T-helper 1 cell treated with Interleukin-12 subunit alpha and Interleukin-12 subunit beta and Interleukin-4 antibody, amounts not matched to agents 30 μg/mL and 1 μg/mL, for 36 hours (primary cell): ENCODE measurements around the gene SFTA2.
A peak's percentile ranks its signal among the peaks of the same experiment; 100 is the strongest.
"Not testable (repeated sequence)": the region's sequence is repeated elsewhere in the genome, so short reads cannot be mapped to it uniquely, and the experiment has no call there.

Experiments
- H3K27ac Mint-ChIP-seq: one replicate; pipeline ENCODE4 v1.8.0; 2021; ENCODE audit warnings: mild to moderate bottlenecking, mixed read lengths
- H3K27me3 Mint-ChIP-seq: one replicate; pipeline ENCODE4 v1.8.0; 2021; ENCODE audit warnings: low read depth, mixed read lengths
- H3K36me3 Mint-ChIP-seq: one replicate; pipeline ENCODE4 v1.8.0; 2021; ENCODE audit warnings: low read depth, mixed read lengths
- H3K4me1 Mint-ChIP-seq: one replicate; pipeline ENCODE4 v1.8.0; 2021; ENCODE audit warnings: low read depth, mixed read lengths
- H3K4me3 Mint-ChIP-seq: one replicate; pipeline ENCODE4 v1.8.0; 2021; ENCODE audit warnings: mild to moderate bottlenecking, moderate library complexity, mixed read lengths
- H3K9me3 Mint-ChIP-seq: one replicate; pipeline ENCODE4 v1.8.0; 2021; ENCODE audit warnings: mixed read lengths

SFTA2 gene

GRCh38 chr6:30912746-30913520 lies 19.0 kb downstream of the SFTA2 start:
- H3K36me3 Mint-ChIP-seq, result peaks cover 32% of the 10 kb centered on the region
- no peaks in the 10 kb centered on the region for H3K9me3 Mint-ChIP-seq
- peak overlapping the region; percentile 91 for H3K4me3 Mint-ChIP-seq
- H3K27ac Mint-ChIP-seq, result peak overlapping the region; percentile 21
- H3K4me1 Mint-ChIP-seq, result peaks cover 33% of the 10 kb centered on the region
- H3K27me3 Mint-ChIP-seq, result no peaks in the 10 kb centered on the region

GRCh38 chr6:30910473-30910872 lies 21.5 kb downstream of the SFTA2 start:
- H3K4me3 Mint-ChIP-seq, H3K27ac Mint-ChIP-seq, H3K9me3 Mint-ChIP-seq, H3K27me3 Mint-ChIP-seq: not testable (repeated sequence)
- peaks cover 31% of the 10 kb centered on the region for H3K4me1 Mint-ChIP-seq
- peaks cover 22% of the 10 kb centered on the region for H3K36me3 Mint-ChIP-seq

GRCh38 chr6:30908700-30909099 lies 23.3 kb downstream of the SFTA2 start:
- H3K27ac Mint-ChIP-seq, result peak overlapping the region; percentile 77
- H3K4me3 Mint-ChIP-seq, result peak overlapping the region; percentile 99
- no peaks in the 10 kb centered on the region for H3K27me3 Mint-ChIP-seq
- peaks cover 22% of the 10 kb centered on the region for H3K36me3 Mint-ChIP-seq
- no peaks in the 10 kb centered on the region for H3K9me3 Mint-ChIP-seq
- H3K4me1 Mint-ChIP-seq, result peaks cover 26% of the 10 kb centered on the region

DNA sequence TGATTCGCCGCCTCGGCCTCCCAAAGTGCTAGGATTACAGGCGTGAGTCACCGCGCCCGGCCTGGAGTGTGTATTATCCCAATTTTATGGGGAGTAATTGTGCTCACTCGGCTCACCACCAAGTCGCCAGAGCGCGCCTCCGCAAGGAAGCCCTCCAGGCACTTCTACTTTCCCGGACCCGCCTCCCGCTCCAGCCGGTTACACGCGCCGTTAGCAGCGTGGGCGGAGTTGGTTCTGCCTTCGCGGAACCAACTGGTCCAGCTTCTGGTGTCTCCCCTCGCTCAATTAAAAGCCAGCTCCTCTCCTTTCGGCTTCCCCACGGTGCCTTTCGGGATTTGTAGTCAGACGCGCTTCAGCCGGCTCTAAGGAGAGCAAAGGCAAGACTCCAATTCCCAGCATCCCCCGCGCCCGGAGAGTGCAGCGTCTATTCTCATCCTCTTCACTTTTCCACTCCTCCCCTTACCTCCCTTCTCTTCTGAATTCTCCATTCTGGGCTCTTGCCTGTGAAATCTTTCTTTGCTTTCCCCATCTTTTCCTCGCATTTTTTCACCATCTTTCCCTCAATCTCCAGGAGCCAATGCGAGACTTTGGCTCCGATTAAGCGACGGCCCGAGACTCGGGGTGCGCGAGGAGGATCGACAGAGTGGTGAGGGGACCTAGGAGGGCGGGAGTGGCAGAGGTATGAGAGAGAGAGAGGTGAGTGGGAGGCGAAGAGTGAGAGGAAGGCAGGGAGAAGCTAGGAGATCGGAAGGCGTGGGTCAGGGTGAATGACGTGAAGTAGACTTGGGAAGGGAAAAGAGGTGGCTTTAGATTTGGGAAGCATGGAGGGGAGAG lies 24.0 kb downstream of the SFTA2 start, which contains the start of gene GTF2H4:
Gene GTF2H4 (plus strand): TSS at position 450 of the 834 bp plus-strand sequence.
- no peaks in the 10 kb centered on the region for H3K27me3 Mint-ChIP-seq
- H3K4me3 Mint-ChIP-seq, result peak within 1 kb of the TSS; percentile 99
- H3K4me1 Mint-ChIP-seq, result peaks cover 21% of the 10 kb centered on the region
- peaks cover 19% of the 10 kb centered on the region for H3K36me3 Mint-ChIP-seq
- H3K27ac Mint-ChIP-seq, result peak within 1 kb of the TSS; percentile 77
- no peaks in the 10 kb centered on the region for H3K9me3 Mint-ChIP-seq

DNA sequence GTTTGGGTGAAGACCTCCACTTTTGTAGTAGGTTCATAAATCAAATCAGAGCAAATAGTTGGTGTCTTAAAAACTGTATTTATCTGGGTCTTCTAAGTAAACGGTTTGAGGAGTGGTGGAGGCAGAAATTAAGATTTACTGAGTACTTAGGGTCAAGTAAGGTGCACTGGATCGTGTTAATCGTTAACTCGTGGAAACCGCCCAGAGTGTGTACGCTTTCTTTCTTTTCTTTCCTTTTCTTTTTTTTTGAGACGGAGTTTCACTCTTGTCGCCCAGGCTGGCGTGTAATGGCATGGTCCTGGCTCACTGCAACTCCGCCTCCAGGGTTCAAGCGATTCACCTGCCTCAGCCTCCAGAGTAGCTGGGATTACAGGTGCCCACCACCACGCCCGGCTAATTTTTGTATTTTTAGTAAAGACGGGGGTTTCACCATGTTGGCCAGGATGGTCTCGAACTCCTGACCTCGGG lies 24.6 kb downstream of the SFTA2 start:
- Mint-ChIP-seq H3K4me1 (peaks cover 27% of the 10 kb centered on the region), H3K36me3 (peaks cover 15% of the 10 kb centered on the region)

DNA sequence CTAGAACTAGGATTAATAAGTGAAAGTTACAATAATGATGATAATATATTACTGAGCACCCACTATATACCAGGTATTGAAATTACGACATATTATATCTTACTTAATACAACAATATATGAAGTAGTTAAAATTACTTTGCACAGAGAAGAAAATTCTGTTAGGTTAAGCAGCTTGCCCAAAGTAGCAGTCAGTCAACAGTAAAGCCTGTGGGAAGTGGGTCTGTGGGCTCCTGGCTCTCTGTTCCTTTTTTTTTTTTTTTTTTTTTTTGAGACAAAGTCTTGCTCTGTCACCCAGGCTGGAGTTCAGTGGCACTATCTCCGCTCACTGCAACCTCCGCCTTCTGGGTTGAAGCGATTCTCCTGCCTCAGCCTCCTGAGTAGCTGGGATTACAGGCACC lies 28.7 kb downstream of the SFTA2 start:
- peaks cover 14% of the 10 kb centered on the region for H3K4me1 Mint-ChIP-seq
- no peaks in the 10 kb centered on the region for H3K9me3 Mint-ChIP-seq
- no peaks in the 10 kb centered on the region for H3K27me3 Mint-ChIP-seq
- no peak overlapping the region for H3K27ac Mint-ChIP-seq
- peaks cover 4% of the 10 kb centered on the region for H3K36me3 Mint-ChIP-seq
- H3K4me3 Mint-ChIP-seq, result no peak overlapping the region

More for the DNA sequence above, 24.6 kb downstream of the SFTA2 start:
- H3K27me3 Mint-ChIP-seq, H3K27ac Mint-ChIP-seq, H3K9me3 Mint-ChIP-seq: not testable (repeated sequence)
- peak overlapping the region; percentile 99 for H3K4me3 Mint-ChIP-seq

GRCh38 chr6:30902709-30903108 lies 29.3 kb downstream of the SFTA2 start:
- H3K4me3 Mint-ChIP-seq, result no peak overlapping the region
- no peaks in the 10 kb centered on the region for H3K27me3 Mint-ChIP-seq
- no peak overlapping the region for H3K27ac Mint-ChIP-seq
- H3K9me3 Mint-ChIP-seq, result no peaks in the 10 kb centered on the region
- H3K4me1 Mint-ChIP-seq, result peaks cover 10% of the 10 kb centered on the region
- peaks cover 4% of the 10 kb centered on the region for H3K36me3 Mint-ChIP-seq

- H3K27me3 Mint-ChIP-seq, H3K36me3 Mint-ChIP-seq, H3K27ac Mint-ChIP-seq, H3K9me3 Mint-ChIP-seq, H3K4me3 Mint-ChIP-seq, H3K4me1 Mint-ChIP-seq: not testable (repeated sequence)
Observed at GRCh38 chr6:30902196-30902595, 29.8 kb downstream of the SFTA2 start.

GRCh38 chr6:30901436-30901835 lies 30.5 kb downstream of the SFTA2 start:
- Mint-ChIP-seq H3K9me3 (no peaks in the 10 kb centered on the region), H3K27me3 (no peaks in the 10 kb centered on the region), H3K4me3 (no peak overlapping the region), H3K36me3 (peaks cover 4% of the 10 kb centered on the region), H3K4me1 (peaks cover 7% of the 10 kb centered on the region), H3K27ac (no peak overlapping the region)

DNA sequence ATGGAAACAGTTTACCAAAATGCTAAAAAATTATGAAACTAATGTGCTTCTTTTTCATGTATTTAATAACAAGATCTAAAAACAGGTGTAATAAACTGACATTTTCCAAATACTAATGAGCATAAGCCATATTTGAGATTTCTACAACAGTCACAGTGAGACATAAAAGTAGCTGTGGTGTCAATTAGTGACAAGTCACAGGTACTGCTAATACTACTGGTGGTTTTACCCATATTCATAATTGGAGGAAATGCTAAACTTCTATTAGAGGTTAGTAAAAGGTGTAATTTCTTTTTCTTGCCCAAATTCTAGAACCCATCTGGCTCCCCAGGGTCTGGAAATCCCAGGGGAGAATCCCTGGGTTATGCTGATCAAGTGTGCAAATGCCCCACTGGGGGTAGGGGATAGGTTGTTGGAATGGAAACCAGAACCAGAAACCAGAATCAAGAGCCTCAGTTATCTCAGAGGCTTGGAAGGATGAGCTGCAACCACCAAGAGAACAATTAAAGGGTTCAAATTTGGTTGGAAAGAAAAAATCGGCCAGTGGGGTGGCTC lies 31.0 kb downstream of the SFTA2 start:
- H3K9me3 Mint-ChIP-seq, result no peaks in the 10 kb centered on the region
- peaks cover 4% of the 10 kb centered on the region for H3K36me3 Mint-ChIP-seq
- H3K27ac Mint-ChIP-seq, result no peak overlapping the region
- H3K27me3 Mint-ChIP-seq, result no peaks in the 10 kb centered on the region
- H3K4me3 Mint-ChIP-seq, result no peak overlapping the region
- peaks cover 7% of the 10 kb centered on the region for H3K4me1 Mint-ChIP-seq

GRCh38 chr6:30898750-30899360 lies 33.1 kb downstream of the SFTA2 start:
- Mint-ChIP-seq H3K9me3 (no peaks in the 10 kb centered on the region), H3K36me3 (peaks cover 5% of the 10 kb centered on the region), H3K4me1 (peaks cover 7% of the 10 kb centered on the region), H3K4me3 (no peak overlapping the region), H3K27me3 (no peaks in the 10 kb centered on the region), H3K27ac (no peak overlapping the region)

GRCh38 chr6:30897882-30898281 lies 34.1 kb downstream of the SFTA2 start:
- no peaks in the 10 kb centered on the region for H3K9me3 Mint-ChIP-seq
- H3K36me3 Mint-ChIP-seq, result peaks cover 5% of the 10 kb centered on the region
- no peak overlapping the region for H3K27ac Mint-ChIP-seq
- no peak overlapping the region for H3K4me3 Mint-ChIP-seq
- H3K27me3 Mint-ChIP-seq, result no peaks in the 10 kb centered on the region
- peaks cover 6% of the 10 kb centered on the region for H3K4me1 Mint-ChIP-seq

- H3K4me3 Mint-ChIP-seq, result no peak overlapping the region
- H3K9me3 Mint-ChIP-seq, result no peaks in the 10 kb centered on the region
- no peaks in the 10 kb centered on the region for H3K4me1 Mint-ChIP-seq
- H3K36me3 Mint-ChIP-seq, result peaks cover 5% of the 10 kb centered on the region
- no peak overlapping the region for H3K27ac Mint-ChIP-seq
- no peaks in the 10 kb centered on the region for H3K27me3 Mint-ChIP-seq
Observed at GRCh38 chr6:30896541-30896940, 35.4 kb downstream of the SFTA2 start.

DNA sequence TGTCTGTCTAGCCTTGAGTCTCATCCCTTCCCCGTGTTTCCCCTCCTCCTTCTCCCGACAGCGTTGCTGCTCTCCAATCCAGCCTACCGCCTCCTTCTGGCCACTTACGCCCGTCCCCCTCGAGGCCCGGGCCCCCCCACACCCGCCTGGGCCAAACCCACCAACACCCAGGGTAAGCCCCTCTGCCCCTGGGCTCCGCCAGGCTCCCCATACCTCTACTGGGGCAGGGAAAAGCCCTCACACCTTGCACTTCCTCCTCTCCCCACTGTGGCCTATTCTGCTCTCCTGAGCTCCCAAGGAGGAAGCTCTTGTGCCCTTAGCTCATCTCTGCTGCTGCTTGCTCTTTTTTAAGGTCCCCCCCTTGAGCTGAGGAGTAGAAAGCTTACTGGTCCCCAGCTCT lies 36.6 kb downstream of the SFTA2 start:
- Mint-ChIP-seq H3K27ac (no peak overlapping the region), H3K4me1 (no peaks in the 10 kb centered on the region), H3K9me3 (no peaks in the 10 kb centered on the region), H3K27me3 (no peaks in the 10 kb centered on the region), H3K4me3 (no peak overlapping the region), H3K36me3 (peaks cover 5% of the 10 kb centered on the region)
